Measurements from ENCODE around the gene TRIM14.

- TF ChIP-seq, protein P1, sequence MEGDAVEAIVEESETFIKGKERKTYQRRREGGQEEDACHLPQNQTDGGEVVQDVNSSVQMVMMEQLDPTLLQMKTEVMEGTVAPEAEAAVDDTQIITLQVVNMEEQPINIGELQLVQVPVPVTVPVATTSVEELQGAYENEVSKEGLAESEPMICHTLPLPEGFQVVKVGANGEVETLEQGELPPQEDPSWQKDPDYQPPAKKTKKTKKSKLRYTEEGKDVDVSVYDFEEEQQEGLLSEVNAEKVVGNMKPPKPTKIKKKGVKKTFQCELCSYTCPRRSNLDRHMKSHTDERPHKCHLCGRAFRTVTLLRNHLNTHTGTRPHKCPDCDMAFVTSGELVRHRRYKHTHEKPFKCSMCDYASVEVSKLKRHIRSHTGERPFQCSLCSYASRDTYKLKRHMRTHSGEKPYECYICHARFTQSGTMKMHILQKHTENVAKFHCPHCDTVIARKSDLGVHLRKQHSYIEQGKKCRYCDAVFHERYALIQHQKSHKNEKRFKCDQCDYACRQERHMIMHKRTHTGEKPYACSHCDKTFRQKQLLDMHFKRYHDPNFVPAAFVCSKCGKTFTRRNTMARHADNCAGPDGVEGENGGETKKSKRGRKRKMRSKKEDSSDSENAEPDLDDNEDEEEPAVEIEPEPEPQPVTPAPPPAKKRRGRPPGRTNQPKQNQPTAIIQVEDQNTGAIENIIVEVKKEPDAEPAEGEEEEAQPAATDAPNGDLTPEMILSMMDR (IDR thresholded peaks at IDR 0.05) = no peak
- no peak for TF ChIP-seq POLR2A (IDR thresholded peaks at IDR 0.05)
Observed at GRCh38 chr9:98162613-98163012, 43.6 kb upstream of the TRIM14 start.

Measured in esophagus squamous epithelium (tissue), 4 donors.